Neural cell (in vitro differentiated cells): ENCODE measurements around the gene TIGD3.

Experiments
- CTCF ChIP-seq: fragments of 450-650 bp; IDR thresholded peaks from 2 replicates; pipeline ENCODE4 v1.5.1; 2014; ENCODE audit warnings: antibody characterized with exemption, mild to moderate bottlenecking, moderate library complexity; ENCODE audit not compliant: poor library complexity, severe bottlenecking
- EP300 ChIP-seq: fragments of 450-650 bp; conservative IDR thresholded peaks from 2 replicates; pipeline ENCODE4 v1.6.1; 2014; ENCODE audit warnings: antibody characterized with exemption, mild to moderate bottlenecking, moderate library complexity; ENCODE audit not compliant: poor library complexity, severe bottlenecking
- EZH2 ChIP-seq: fragments of 200-600, 300-800 bp; shearing (Covaris generic), sonication (generic); IDR thresholded peaks from 2 replicates; pipeline ENCODE4 v1.6.1; 2014; ENCODE audit warnings: antibody characterized with exemption, low read length, borderline replicate concordance, mild to moderate bottlenecking; ENCODE audit not compliant: insufficient read depth, poor library complexity, severe bottlenecking
- MXI1 ChIP-seq: fragments of 450-650 bp; conservative IDR thresholded peaks from 2 replicates; pipeline ENCODE4 v1.6.1; 2014; ENCODE audit warnings: antibody characterized with exemption, mild to moderate bottlenecking; ENCODE audit not compliant: poor library complexity, severe bottlenecking
- POLR2AphosphoS5 ChIP-seq: IDR thresholded peaks from 2 replicates; pipeline ENCODE4 v1.6.1; 2012
- RAD21 ChIP-seq: fragments of 450-650 bp; conservative IDR thresholded peaks from 2 replicates; pipeline ENCODE4 v1.6.1; 2014; ENCODE audit warnings: antibody characterized with exemption, mild to moderate bottlenecking, moderate library complexity
- REST ChIP-seq: IDR thresholded peaks from 2 replicates; pipeline ENCODE4 v1.6.1; 2012; ENCODE audit warnings: borderline replicate concordance
- SMC3 ChIP-seq: fragments of 450-650 bp; conservative IDR thresholded peaks from 2 replicates; pipeline ENCODE4 v1.6.1; 2014; ENCODE audit warnings: antibody characterized with exemption, mild to moderate bottlenecking, moderate library complexity; ENCODE audit not compliant: poor library complexity
- TAF1 ChIP-seq: IDR thresholded peaks from 2 replicates; pipeline ENCODE4 v1.6.1; 2012; ENCODE audit warnings: low read depth

DNA sequence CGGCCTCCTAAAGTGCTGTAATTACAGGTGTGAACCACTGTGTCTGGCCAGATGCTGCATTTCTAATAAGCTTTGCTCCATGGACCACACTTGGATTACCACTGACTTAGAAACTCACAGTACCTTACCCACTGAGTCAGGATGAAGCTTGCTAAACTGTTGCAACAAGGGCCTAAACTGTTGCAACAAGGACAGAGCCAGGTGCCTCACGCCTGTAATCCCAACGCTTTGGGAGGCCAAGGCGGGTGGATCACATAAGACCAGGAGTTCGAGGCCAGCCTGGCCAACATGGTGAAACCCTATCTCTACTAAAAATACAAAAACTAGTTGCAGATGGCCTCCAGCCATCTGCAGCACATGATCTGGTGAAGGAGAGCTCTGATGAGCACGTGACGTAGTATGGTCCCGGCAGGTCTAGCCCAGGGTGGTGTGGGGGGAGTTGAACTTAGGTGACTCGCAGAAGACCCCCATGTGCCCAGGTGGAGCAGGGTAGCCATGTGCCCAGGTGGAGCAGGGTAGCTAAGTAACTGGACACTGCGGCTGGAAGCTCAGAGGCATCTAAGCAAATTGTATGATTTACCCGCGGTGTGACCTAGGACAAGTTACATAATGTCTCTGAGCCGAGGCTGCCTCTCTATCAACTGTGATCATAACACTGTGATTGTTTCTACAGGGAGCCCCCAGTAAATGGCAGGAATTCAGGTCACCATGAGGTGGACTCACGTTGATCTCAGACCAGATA, 19.5 kb downstream of the TIGD3 start:
- TF ChIP-seq CTCF (no peak), POLR2AphosphoS5 (no peak), EZH2 (no peak), EP300 (no peak), TAF1 (no peak), MXI1 (no peak), REST (no peak), RAD21 (no peak), SMC3 (no peak)
